Colonic mucosa (tissue), 4 donors: Measurements from ENCODE around the gene RAP1B. TPM values are rescaled to one million over a fixed set of nuclear protein-coding genes. Genes with fewer than 3 reads are reported as not detected.

ENCODE experiments used
- DNase-seq: peaks from one replicate; pipeline ENCODE4 v3.0.0-alpha.2; 2020
- H3K27ac ChIP-seq: fragments of 200-600 bp; one replicate; pipeline ENCODE4 v1.8.0; 2021
- H3K27me3 ChIP-seq: fragments of 200-600 bp; one replicate; pipeline ENCODE4 v1.8.0; 2021
- H3K36me3 ChIP-seq: fragments of 200-600 bp; one replicate; pipeline ENCODE4 v1.8.0; 2021
- H3K4me1 ChIP-seq: fragments of 200-600 bp; one replicate; pipeline ENCODE4 v1.8.0; 2021; ENCODE audit warnings: mild to moderate bottlenecking
- H3K4me3 ChIP-seq: fragments of 200-600 bp; one replicate; pipeline ENCODE4 v1.8.0; 2021
- H3K9ac ChIP-seq, 2 donors: one replicate each; pipeline ENCODE4 v1.7.0; 2013; ENCODE audit warnings: control low read depth in 2 of 2, low read depth in 2 of 2, low read length in 2 of 2
- H3K9me3 ChIP-seq: fragments of 200-600 bp; one replicate; pipeline ENCODE4 v1.8.0; 2021
- CTCF ChIP-seq: fragments of 200-600 bp; IDR thresholded peaks from one replicate; pipeline ENCODE4 v1.8.0; 2022; ENCODE audit warnings: antibody characterized with exemption, mild to moderate bottlenecking
- intact Hi-C: fragments of 100-400 bp; cut with DNase I; formaldehyde crosslinking; loops from one replicate; pipeline ENCODE4 v1.14.1; 2022
- total RNA-seq, 2 donors: library from RNA; stranded (reverse); fragmentation: NEBNext Ultra II Directional in 1 of 2; extraction: Animal tissue kit (Norgen Biotek cat#: 25700) in 1 of 2; gene quantifications; one replicate each; pipeline ENCODE4 v1.2.1, GENCODE V29; 2021
- donor health status: healthy.
- donor health status: DM: no; HTN: no; CAD: no.
- donor health status: DM: no; HTN: no; CAD: no.

RAP1B gene
- total RNA-seq, 2 donors from 2014 or later: 112 to 198 TPM

DNA sequence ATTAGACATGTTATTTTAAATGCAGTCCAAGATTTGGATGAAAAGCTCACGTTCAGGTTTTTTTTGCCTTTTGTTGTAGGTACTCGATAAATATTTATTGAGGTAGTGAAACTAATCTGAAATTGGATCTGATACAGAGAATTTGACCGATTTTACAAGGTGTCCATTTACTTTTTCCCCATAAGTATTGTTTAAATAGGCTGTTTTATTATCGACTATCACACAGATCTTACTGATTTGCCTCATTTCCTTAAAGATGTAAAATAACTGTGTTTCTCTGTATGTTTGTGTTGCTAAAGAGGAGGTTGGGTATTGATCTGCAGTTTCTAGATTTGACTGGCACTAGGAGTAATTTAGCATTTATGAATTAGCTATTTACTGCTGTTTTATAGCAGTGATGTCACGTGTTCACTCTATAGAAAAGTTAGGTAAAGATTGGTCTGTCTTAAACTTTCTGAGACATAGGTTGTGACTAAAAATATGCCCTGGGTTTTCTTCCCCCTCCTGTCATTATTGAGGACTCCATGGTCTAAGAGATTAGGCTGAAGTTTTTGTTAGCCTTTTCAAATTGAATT is 3.5 kb downstream of the RAP1B start:
- no peak overlapping the region for H3K4me3 ChIP-seq
- H3K4me1 ChIP-seq: peaks cover 15% of the 10 kb centered on the region
- no peak overlapping the region for H3K9ac ChIP-seq
- intact Hi-C loops: no loop called here
- no peak for DNase-seq
- no peaks in the 10 kb centered on the region for H3K36me3 ChIP-seq
- no peak for TF ChIP-seq CTCF
- no peak overlapping the region for H3K27ac ChIP-seq
- H3K9me3 ChIP-seq: no peaks in the 10 kb centered on the region
- H3K27me3 ChIP-seq: no peaks in the 10 kb centered on the region

- no peaks in the 10 kb centered on the region for H3K27me3 ChIP-seq
- H3K9me3 ChIP-seq: no peaks in the 10 kb centered on the region
- no peak overlapping the region for H3K4me3 ChIP-seq
- TF ChIP-seq CTCF: no peak
- intact Hi-C loops: loop anchor here (5.0 kb wide), 1 partner anchor 63 kb away; no protein-coding TSS in a partner anchor
- H3K27ac ChIP-seq: no peak overlapping the region
- DNase-seq: no peak
- H3K9ac ChIP-seq: no peak overlapping the region
- H3K4me1 ChIP-seq: peaks cover 15% of the 10 kb centered on the region
- no peaks in the 10 kb centered on the region for H3K36me3 ChIP-seq
Measured at GRCh38 chr12:68614769-68615168, 4.1 kb downstream of the RAP1B start.

- no peaks in the 10 kb centered on the region for H3K36me3 ChIP-seq
- DNase-seq: no peak
- no peaks in the 10 kb centered on the region for H3K27me3 ChIP-seq
- no peak overlapping the region for H3K27ac ChIP-seq
- intact Hi-C loops: loop anchor here (5.0 kb wide), 1 partner anchor 60 kb away; no protein-coding TSS in a partner anchor
- H3K4me1 ChIP-seq: peaks cover 23% of the 10 kb centered on the region
- TF ChIP-seq CTCF: no peak
- H3K4me3 ChIP-seq: no peak overlapping the region
- H3K9ac ChIP-seq: no peak overlapping the region
- no peaks in the 10 kb centered on the region for H3K9me3 ChIP-seq
Measured at GRCh38 chr12:68617160-68617926, 6.6 kb downstream of the RAP1B start.

GRCh38 chr12:68619541-68619940 is 8.8 kb downstream of the RAP1B start:
- H3K27ac ChIP-seq: no peak overlapping the region
- no peak for TF ChIP-seq CTCF
- no peaks in the 10 kb centered on the region for H3K9me3 ChIP-seq
- no peak for DNase-seq
- H3K36me3 ChIP-seq: no peaks in the 10 kb centered on the region
- intact Hi-C loops: loop anchor here (5.0 kb wide), 1 partner anchor 58 kb away; no protein-coding TSS in a partner anchor
- H3K4me3 ChIP-seq: no peak overlapping the region
- no peak overlapping the region for H3K9ac ChIP-seq
- H3K27me3 ChIP-seq: no peaks in the 10 kb centered on the region
- H3K4me1 ChIP-seq: peaks cover 8% of the 10 kb centered on the region

DNA sequence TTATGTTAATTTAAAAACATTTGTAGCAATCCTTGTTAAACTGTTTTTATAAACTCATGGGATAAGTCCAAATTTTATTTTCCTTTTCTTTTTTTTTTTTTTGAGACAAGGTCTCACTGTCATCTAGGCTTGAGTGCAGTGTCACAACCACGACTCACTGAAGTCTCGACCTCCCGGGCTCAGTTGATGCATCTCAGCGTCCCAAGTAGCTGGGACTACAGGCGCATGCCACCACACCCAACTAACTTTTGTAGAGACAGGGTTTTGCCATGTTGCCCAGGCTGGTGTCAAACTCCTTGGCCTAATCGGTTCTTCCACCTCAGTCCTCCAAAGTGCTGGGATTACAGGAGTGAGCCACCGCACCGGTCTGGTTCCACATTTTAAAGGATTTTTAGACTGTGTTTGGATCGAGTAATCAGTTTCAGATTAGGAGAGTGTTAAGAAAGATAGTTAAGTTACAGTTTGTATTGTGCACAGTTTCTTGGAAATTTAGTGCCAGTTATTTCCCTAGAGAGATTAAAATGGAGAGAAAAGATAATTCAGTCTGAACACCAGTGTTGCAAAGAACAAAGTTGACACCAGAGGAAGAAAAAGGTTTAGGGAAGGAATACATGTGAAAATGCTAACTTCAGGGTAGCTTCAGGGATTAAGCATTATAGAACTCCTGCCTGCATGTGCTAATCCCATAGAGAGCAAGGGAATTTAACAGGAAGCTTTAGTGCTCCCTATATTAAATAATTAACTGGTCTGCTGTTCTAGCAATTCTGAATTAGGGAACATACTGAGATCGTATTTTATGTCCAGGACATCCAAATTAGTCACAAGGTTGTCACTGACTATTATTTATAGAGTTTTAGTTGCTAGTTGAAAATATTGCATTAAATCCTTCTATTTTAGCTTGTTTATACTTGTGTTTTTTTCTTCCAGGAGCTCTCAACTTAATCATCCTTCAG is 10.1 kb downstream of the RAP1B start:
- no peaks in the 10 kb centered on the region for H3K9me3 ChIP-seq
- no peaks in the 10 kb centered on the region for H3K36me3 ChIP-seq
- no peak overlapping the region for H3K4me3 ChIP-seq
- H3K27ac ChIP-seq: no peak overlapping the region
- peaks cover 7% of the 10 kb centered on the region for H3K4me1 ChIP-seq
- DNase-seq: no peak
- intact Hi-C loops: no loop called here
- H3K27me3 ChIP-seq: no peaks in the 10 kb centered on the region
- no peak overlapping the region for H3K9ac ChIP-seq
- TF ChIP-seq CTCF: no peak
